HUES64 (cell line): Measurements from ENCODE around the gene CDH15.
"Not testable (repeated sequence)": the region's sequence is repeated elsewhere in the genome, so short reads cannot be mapped to it uniquely, and the experiment has no call there.

Experiments
- H3K27ac ChIP-seq: 2 replicates; pipeline ENCODE4 v1.7.0; 2013; ENCODE audit warnings: low read depth, low read length, inconsistent platforms
- H3K27me3 ChIP-seq: 2 replicates; pipeline ENCODE4 v1.6.1; 2013; ENCODE audit warnings: mild to moderate bottlenecking, low read length; ENCODE audit not compliant: insufficient read depth
- H3K36me3 ChIP-seq: 2 replicates; pipeline ENCODE4 v1.6.1; 2013; ENCODE audit warnings: mild to moderate bottlenecking, low read length; ENCODE audit not compliant: insufficient read depth
- H3K4me1 ChIP-seq: 2 replicates; pipeline ENCODE4 v1.6.1; 2013; ENCODE audit warnings: mild to moderate bottlenecking, low read length, moderate library complexity; ENCODE audit not compliant: insufficient read depth
- H3K4me3 ChIP-seq: 2 replicates; pipeline ENCODE4 v1.5.1; 2013; ENCODE audit warnings: mild to moderate bottlenecking, low read length, moderate library complexity
- H3K9ac ChIP-seq: 2 replicates; pipeline ENCODE4 v1.6.1; 2013; ENCODE audit warnings: mild to moderate bottlenecking, low read depth, low read length
- H3K9me3 ChIP-seq: 2 replicates; pipeline ENCODE4 v1.6.1; 2013; ENCODE audit warnings: low read depth, low read length; ENCODE audit not compliant: insufficient read depth
- WGBS: fragments of 150-250, 120-280 bp; methylation state at CpG from one replicate; pipeline ENCODE4 v1.1.7; 2013; ENCODE audit warnings: missing lambda C conversion rate; 5-methylcytosine and 5-hydroxymethylcytosine counted together

CDH15 gene

GRCh38 chr16:89159850-89160354, 11.6 kb upstream of the CDH15 start:
- H3K4me3 ChIP-seq: no peak overlapping the region
- no peaks in the 10 kb centered on the region for H3K27me3 ChIP-seq
- no peak overlapping the region for H3K27ac ChIP-seq
- H3K9me3 ChIP-seq: peaks cover 12% of the 10 kb centered on the region
- no peak overlapping the region for H3K9ac ChIP-seq
- 91% methylated on average over 20 of the region's 20 CpGs for WGBS
- H3K36me3 ChIP-seq: no peaks in the 10 kb centered on the region
- H3K4me1 ChIP-seq: no peaks in the 10 kb centered on the region

GRCh38 chr16:89160977-89161701, 10.4 kb upstream of the CDH15 start:
- H3K4me3 ChIP-seq: no peak overlapping the region
- no peak overlapping the region for H3K9ac ChIP-seq
- no peaks in the 10 kb centered on the region for H3K4me1 ChIP-seq
- H3K27ac ChIP-seq: no peak overlapping the region
- peaks cover 12% of the 10 kb centered on the region for H3K9me3 ChIP-seq
- 92% methylated on average over 29 of the region's 29 CpGs for WGBS
- H3K27me3 ChIP-seq: no peaks in the 10 kb centered on the region
- H3K36me3 ChIP-seq: no peaks in the 10 kb centered on the region

- peaks cover 12% of the 10 kb centered on the region for H3K9me3 ChIP-seq
- no peaks in the 10 kb centered on the region for H3K27me3 ChIP-seq
- no peaks in the 10 kb centered on the region for H3K4me1 ChIP-seq
- H3K4me3 ChIP-seq: no peak overlapping the region
- 93% methylated on average over 40 of the region's 40 CpGs for WGBS
- no peak overlapping the region for H3K27ac ChIP-seq
- H3K9ac ChIP-seq: no peak overlapping the region
- H3K36me3 ChIP-seq: no peaks in the 10 kb centered on the region
Measured at GRCh38 chr16:89161763-89162713, 9.5 kb upstream of the CDH15 start.

- no peak overlapping the region for H3K4me3 ChIP-seq
- H3K4me1 ChIP-seq: no peaks in the 10 kb centered on the region
- H3K36me3 ChIP-seq: no peaks in the 10 kb centered on the region
- WGBS: 92% methylated on average over 9 of the region's 9 CpGs
- H3K9ac ChIP-seq: no peak overlapping the region
- H3K27ac ChIP-seq: no peak overlapping the region
- H3K27me3 ChIP-seq: no peaks in the 10 kb centered on the region
- H3K9me3 ChIP-seq: peaks cover 3% of the 10 kb centered on the region; the same call in 1 of the 2 replicates
Measured at GRCh38 chr16:89163297-89163696, 8.3 kb upstream of the CDH15 start.

GRCh38 chr16:89164436-89164835, 7.1 kb upstream of the CDH15 start:
- H3K4me3 ChIP-seq: no peak overlapping the region
- no peaks in the 10 kb centered on the region for H3K4me1 ChIP-seq
- no peak overlapping the region for H3K9ac ChIP-seq
- no peaks in the 10 kb centered on the region for H3K9me3 ChIP-seq
- 87% methylated on average over 15 of the region's 15 CpGs for WGBS
- H3K27ac ChIP-seq: no peak overlapping the region
- no peaks in the 10 kb centered on the region for H3K36me3 ChIP-seq
- H3K27me3 ChIP-seq: peaks cover 2% of the 10 kb centered on the region

- Histone ChIP-seq H3K9ac (no peak overlapping the region), H3K27me3 (peaks cover 8% of the 10 kb centered on the region)
- WGBS: 93% methylated on average over 16 of the region's 20 CpGs
Measured at GRCh38 chr16:89164847-89165680, 6.5 kb upstream of the CDH15 start.

GRCh38 chr16:89165681-89165979, 5.9 kb upstream of the CDH15 start:
- WGBS: 87% methylated on average over 7 of the region's 10 CpGs

More at GRCh38 chr16:89164847-89165680, 6.5 kb upstream of the CDH15 start:
- Histone ChIP-seq H3K4me3 (no peak overlapping the region), H3K36me3 (no peaks in the 10 kb centered on the region), H3K4me1 (no peaks in the 10 kb centered on the region), H3K27ac (no peak overlapping the region), H3K9me3 (no peaks in the 10 kb centered on the region)

GRCh38 chr16:89166696-89167424, 4.7 kb upstream of the CDH15 start:
- Histone ChIP-seq H3K9me3 (no peaks in the 10 kb centered on the region), H3K4me3 (no peak overlapping the region), H3K9ac (no peak overlapping the region), H3K4me1 (no peaks in the 10 kb centered on the region), H3K36me3 (no peaks in the 10 kb centered on the region), H3K27me3 (peaks cover 22% of the 10 kb centered on the region), H3K27ac (no peak overlapping the region)
- 80% methylated on average over 18 of the region's 18 CpGs for WGBS

More at GRCh38 chr16:89165681-89165979, 5.9 kb upstream of the CDH15 start:
- H3K27me3 ChIP-seq: peaks cover 14% of the 10 kb centered on the region
- not testable (repeated sequence) for H3K9ac ChIP-seq, H3K9me3 ChIP-seq, H3K4me3 ChIP-seq, H3K4me1 ChIP-seq, H3K27ac ChIP-seq, H3K36me3 ChIP-seq

- peaks cover 28% of the 10 kb centered on the region for H3K27me3 ChIP-seq
- no peaks in the 10 kb centered on the region for H3K9me3 ChIP-seq
- 24% methylated on average over 18 of the region's 18 CpGs for WGBS
- no peak overlapping the region for H3K4me3 ChIP-seq
- H3K36me3 ChIP-seq: no peaks in the 10 kb centered on the region
- H3K4me1 ChIP-seq: no peaks in the 10 kb centered on the region
- no peak overlapping the region for H3K27ac ChIP-seq
- no peak overlapping the region for H3K9ac ChIP-seq
Measured at GRCh38 chr16:89167425-89167941, 4.1 kb upstream of the CDH15 start.
